Suppressor macrophage (primary cell): ENCODE data around the gene TSTD1.
"Not testable (repeated sequence)": the region's sequence is repeated elsewhere in the genome, so short reads cannot be mapped to it uniquely, and the experiment has no call there.

ENCODE experiments used
- DNase-seq, 4 experiments: peaks; one replicate each; pipeline ENCODE4 v3.0.0-alpha.2; 2020 to 2022

Gene TSTD1

GRCh38 chr1:161033751-161034150, 5.0 kb downstream of the TSTD1 start:
- no peak for DNase-seq

- no peak for DNase-seq
Observed at GRCh38 chr1:161032409-161032808, 6.4 kb downstream of the TSTD1 start.

- DNase-seq = no peak
Observed at GRCh38 chr1:161031874-161032273, 6.9 kb downstream of the TSTD1 start.

DNA sequence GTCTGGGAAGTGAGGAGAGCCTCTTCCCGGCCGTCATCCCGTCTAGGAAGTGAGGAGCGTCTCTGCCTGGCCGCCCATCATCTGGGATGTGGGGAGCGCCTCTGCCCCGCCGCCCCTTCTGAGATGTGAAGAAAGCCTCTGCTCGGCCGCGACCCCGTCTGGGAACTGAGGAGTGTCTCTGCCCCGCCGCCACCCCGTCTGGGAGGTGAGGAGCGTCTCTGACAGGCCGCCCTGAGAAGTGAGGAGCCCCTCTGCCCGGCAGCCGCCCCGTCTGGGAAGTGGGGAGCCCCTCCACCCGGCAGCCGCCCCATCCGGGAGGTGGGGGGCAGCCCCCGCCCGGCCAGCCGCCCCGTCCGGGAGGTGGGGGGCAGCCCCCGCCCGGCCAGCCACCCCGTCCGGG, 9.3 kb downstream of the TSTD1 start:
- not testable (repeated sequence) for DNase-seq

- DNase-seq = not testable (repeated sequence)
Observed at GRCh38 chr1:161026954-161027353, 11.8 kb downstream of the TSTD1 start.

DNA sequence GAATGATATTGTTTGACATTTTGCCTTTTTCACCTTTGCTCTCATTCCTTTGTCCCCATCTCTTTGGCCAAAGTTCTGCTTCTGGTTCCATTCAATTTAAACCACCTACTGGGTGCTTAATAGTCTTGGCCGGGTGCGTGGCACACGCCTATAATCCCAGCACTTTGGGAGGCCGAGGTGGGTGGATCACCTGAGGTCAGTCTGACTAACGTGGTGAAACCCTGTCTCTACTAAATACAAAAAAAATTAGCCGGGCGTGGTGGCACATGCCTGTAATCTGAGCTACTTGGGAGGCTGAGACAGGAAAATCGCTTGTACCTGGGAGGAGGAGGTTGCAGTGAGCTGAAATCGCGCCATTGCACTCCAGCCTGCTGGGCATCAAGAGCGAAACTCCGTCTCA, 16.3 kb downstream of the TSTD1 start:
- not testable (repeated sequence) for DNase-seq

DNA sequence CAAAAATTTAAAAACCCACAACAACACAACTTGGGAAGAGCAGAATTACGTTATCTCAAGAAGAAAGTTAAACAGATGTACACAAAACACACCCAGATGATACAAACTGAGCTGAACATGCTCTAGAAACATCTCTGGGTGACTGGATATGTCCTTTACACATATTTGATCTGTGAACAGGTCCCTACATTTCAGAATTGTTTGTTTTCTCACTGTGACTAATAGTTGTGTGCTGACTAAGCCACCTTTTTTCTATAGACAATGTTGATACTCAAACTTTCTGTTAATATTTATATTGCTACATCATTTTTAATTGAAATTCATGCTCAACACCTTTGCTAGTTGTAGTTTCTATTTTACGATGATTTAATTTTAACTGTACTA, 16.8 kb downstream of the TSTD1 start:
- DNase-seq = no peak

DNA sequence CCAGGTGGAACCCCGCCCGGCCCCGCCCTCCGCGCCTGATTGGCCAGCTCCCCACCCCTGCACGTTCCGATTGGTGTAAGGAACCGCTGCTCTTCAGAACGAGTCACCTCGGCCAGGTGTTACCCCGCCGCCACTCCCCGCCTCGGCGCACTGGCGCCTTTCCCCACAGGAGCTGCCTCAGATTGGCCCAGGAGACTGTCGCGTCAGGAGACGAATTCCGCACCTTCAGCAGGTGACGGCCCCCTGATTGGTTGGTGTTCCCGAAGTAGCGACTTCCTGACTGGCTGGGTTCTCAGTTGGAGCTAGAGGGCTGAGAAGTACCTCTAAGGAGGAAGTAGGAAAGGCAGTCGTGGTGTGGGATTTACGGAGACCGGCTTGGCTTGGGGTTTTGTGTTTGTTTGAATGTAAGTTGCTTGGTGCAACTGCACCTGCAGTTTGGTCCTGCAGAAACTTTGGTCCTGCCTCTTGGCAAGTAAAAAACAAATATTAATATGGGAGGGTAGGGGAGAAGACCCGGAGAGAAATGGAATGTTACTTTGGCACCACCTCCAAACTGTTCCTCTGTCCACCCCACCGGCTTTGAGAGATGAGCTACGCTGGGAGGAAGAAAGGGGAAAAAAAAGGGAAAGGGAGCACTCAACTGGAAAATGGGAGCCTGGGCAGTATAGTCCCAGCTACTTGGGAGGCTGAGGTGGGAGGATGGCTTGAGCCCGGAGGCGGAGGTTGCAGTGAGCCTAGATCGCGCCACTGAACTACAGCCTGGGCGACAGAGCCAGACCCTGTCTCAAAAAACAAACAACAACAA, 17.4 kb downstream of the TSTD1 start:
- peak; percentile 65 to 83 (median 83) for DNase-seq

DNA sequence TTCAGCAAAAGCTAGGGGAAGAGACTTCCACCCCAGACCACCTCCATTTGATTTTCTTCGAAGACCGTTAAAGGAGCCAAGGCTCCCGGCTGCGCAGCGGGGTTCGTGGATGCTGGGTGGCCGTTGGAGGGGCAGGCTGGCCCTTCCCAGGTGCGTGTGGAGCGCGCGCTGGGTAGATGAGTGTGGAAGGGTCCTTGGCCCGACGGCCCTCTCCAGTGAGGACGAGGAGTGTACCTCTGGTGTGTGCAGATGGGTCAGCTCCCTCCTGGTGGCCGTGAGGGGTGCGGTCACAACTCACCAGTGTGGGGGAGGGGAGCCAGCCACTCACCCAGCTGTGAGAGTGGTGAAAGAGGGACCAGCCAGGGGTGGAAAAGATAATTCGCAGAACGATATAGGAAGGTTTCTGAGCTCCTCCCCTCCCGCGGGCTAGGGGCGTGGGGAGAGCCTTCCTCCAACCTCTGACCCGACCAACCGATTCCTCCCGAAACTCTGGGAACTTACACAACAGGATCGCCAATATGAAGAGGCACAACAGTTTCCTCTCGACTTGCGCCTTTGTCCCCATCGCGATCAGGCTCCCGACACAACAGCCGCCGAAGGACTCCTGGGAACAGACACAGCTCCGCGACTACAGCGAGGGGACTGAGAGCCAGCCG, 18.1 kb downstream of the TSTD1 start, which contains the start of gene F11R:
F11R (minus strand) TSS at position 644 of the 656 bp plus-strand sequence; CDS start at position 565, 79 bp downstream.
- DNase-seq = peak; percentile 45 to 79 (median 67)

DNA sequence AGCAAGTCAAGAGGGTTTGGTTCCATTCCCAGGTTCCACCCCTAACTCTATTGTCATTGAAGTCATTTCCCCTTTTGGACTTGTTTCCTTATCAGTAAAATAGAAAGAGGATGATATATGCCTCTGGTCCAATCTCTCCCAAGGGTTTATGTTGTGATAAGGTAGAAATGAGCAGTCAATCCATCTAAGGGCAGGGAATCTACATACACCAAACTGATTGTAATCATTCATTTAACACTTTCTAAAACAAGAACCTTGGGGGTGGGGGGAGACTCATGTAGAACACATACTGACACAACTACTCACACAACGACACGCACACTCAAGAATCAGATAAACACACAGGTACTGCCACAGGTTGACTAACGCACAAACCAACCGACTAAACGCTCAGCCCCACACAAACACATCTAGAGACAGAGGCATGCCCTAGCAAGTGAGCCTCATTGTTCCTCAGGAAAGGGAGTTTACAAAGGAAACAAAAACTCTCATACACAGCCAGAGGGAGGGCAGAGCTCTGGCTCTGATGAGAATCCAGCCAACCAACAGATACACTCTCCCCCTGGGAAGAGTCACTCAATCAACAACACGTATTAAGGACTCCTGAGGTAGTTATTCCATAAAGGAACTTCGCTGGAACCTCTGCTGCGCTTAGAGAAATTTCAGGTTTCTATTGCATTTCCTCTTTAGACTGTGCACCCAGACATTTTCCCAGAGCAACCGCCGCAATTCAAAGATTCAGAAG, 18.8 kb downstream of the TSTD1 start:
- DNase-seq = peak; percentile 21 to 41 (median 33)

DNA sequence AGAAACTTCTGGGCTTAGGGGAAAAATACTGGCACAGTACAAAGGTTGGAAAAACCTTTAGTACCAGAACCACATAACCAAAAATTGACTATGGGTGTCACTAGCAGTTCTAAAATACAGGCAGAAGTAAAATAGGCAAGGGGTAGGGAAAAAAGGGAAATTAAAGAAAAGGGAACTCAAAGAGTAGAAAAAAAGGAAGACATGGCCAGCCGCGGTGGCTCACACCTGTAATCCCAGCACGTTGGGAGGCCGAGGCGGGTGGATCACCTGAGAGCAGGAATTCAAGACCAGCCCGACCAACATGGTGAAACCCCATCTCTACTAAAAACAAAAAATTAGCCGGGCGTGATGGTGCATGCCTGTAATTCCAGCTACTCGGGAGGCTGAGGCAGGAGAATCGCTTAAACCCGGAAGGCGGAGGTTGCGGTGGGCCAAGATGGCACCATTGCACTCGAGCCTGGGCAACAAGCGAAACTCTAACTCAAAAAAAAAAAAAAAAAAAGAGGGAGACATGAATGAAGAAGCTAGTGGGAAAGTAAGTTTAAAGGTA, 19.6 kb downstream of the TSTD1 start:
- DNase-seq = peak in 3 of 4 experiments; percentile 37 to 56 (median 45)

- DNase-seq = no peak
Observed at GRCh38 chr1:161018631-161018930, 20.2 kb downstream of the TSTD1 start.

DNA sequence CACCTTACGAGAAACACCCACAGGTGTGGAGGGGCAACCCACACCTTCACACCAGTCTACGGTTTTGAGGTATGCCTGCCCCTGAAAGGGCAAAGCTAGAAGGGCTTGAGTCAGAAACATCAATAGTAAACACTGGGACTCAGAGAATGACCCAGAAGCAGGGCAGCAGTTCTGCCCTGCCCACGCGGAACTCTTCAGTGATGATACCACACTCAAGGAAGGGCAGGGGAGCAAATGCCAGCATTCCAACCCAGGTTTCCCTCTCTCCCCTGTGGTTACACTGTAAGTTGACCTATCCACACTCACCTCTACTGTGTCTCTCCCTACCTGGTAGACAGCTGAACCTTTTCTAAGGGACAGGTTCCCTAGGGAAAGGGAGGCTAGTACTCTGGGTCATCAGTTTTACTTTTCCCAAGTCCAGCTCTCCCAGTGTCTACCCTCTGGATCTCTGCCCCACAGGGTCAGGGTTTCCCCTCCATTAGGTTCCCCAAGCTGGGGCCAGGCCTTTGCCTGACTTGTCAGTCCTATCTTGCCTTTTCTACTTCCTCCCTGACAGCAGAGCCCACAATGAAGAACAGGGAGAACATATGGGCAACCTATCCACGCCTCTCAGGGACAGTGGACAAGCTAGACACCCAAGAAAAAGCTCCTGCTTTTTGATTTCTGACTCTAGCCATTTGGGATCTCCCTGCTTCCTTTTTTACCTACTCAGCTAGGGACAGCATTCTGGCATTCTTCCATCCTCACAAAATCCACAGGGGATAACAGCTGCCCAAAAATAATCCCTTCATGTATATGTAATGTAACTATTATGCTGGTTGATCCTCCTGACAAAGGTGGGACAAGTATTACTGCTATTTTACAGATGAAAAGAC, 20.8 kb downstream of the TSTD1 start:
- DNase-seq = peak; percentile 48 to 68 (median 64)

GRCh38 chr1:161017181-161017580, 21.6 kb downstream of the TSTD1 start:
- not testable (repeated sequence) for DNase-seq

DNA sequence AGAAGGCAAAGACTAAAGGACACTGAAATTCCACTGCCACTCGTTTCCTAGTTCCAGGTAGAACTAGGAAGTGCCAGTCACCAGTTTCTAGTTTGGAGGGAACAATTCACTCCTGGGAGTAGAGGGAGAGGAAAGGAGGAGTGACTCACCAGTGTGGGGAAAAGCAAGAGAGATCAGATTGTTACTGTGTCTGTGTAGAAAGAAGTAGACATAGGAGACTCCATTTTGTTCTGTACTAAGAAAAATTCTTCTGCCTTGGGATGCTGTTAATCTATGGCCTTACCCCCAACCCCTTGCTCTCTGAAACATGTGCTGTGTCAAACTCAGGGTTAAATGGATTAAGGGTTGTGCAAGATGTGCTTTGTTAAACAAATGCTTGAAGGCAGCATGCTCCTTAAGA, 22.1 kb downstream of the TSTD1 start:
- DNase-seq = not testable (repeated sequence)

DNA sequence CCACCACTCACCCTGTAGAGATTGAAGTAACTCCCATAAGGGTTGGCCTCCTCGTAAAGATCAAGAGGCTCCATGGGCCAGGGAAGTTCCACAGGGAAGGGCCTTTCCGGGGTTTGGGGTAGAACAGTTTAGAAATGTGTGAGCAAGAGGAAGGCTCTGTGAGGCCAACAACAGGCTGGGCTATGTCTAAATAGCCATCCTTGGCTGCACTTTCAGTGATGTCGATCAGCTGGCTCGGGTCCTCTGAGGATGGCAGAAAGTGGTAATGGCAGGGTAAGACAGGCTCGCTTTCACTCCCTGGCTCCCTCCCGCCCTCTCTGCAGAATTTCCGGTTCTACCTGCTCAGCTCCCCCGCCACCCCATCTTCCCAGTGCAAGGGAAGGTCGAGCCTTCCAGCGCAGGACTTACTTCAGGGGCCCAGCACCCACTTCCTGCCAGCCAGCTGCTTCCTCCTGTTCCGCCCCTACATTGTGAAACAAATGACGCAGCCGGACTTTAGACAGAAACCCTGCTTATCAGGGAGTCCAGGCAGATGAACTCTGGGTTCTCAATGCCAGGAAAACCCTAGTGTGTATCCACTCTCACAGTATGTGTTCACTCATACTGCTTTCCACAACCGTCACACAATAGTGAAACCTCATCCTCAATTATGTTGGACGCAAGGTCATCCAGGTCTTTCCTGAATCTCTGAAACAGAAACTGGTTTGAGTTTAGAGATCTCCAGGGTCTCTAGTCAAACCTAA, 25.1 kb downstream of the TSTD1 start:
- peak; percentile 91 to 96 (median 94) for DNase-seq

GRCh38 chr1:161013131-161013487, 25.7 kb downstream of the TSTD1 start:
- DNase-seq = peak; percentile 73 to 89 (median 87)

DNA sequence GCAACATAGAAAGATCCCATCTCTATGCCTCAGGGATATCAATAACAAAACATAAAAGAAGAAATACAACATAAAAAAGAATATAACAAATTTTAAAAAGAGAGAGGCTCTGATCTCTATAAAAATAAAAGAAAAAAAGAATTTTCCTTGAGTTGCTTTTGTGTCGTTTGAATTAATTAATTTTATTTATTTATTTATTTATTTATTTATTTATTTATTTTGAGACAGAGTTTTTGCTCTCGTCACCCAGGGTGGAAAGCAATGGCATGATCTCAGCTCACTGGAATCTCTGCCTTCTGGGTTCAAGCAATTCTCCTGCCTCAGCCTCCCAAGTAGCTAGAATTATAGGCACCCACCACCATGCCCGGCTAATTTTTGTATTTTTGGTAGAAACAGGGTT, 26.3 kb downstream of the TSTD1 start:
- no peak for DNase-seq

GRCh38 chr1:161009602-161010211, 29.1 kb downstream of the TSTD1 start:
- DNase-seq = no peak

- peak in 1 of 4 experiments; percentile 32 for DNase-seq
Observed at GRCh38 chr1:161008869-161009510, 29.8 kb downstream of the TSTD1 start.
